Pancreas (tissue), 10 donors: ENCODE measurements around the gene TOX2. TPM values are rescaled to one million over a fixed set of nuclear protein-coding genes. Genes with fewer than 3 reads are reported as not detected.
A peak's percentile ranks its signal among the peaks of the same experiment; 100 is the strongest.

ENCODE experiments used
- ATAC-seq, 4 donors: fragments of 200-7000 bp; cut with Tn5 transposase; one replicate each; pipeline versions ENCODE4 v1.8.0 to v1.9.1; 2020; ENCODE audit warnings: mild to moderate bottlenecking in 4 of 4, moderate library complexity in 4 of 4
- DNase-seq, 6 donors: peaks; one replicate each; pipeline ENCODE4 v3.0.0-alpha.2; 2020
- FAIRE-seq: peaks from 2 replicates; lab custom pipeline; 2012; peaks lifted over from hg19 to GRCh38; lab: Jason Lieb, UNC
- H3K27ac ChIP-seq, 4 donors: fragments of 200-600 bp; sonication (generic); 1 replicate in 3 of 4; 2 replicates in 1 of 4; pipeline versions ENCODE4 v1.5.0 to v1.8.0; 2020
- H3K27me3 ChIP-seq, 4 donors: fragments of 200-600 bp; one replicate each; pipeline ENCODE4 v1.8.0; 2021
- H3K36me3 ChIP-seq, 3 donors: fragments of 200-600 bp; sonication (generic) in 1 of 3; one replicate each; pipeline versions ENCODE4 v1.5.0 to v1.8.0; 2020 to 2021
- H3K4me1 ChIP-seq, 3 donors: fragments of 200-600 bp; one replicate each; pipeline ENCODE4 v1.8.0; 2021
- H3K4me3 ChIP-seq, 4 donors: fragments of 200-600 bp; sonication (generic) in 2 of 4; one replicate each; pipeline versions ENCODE4 v1.5.0 to v1.8.0; 2020 to 2021
- H3K9me3 ChIP-seq, 4 donors: fragments of 200-600 bp; one replicate each; pipeline ENCODE4 v1.8.0; 2021
- WGBS, 2 donors: extraction: QIAGEN DNeasy Blood & Tissue Kit; methylation state at CpG; one replicate each; pipeline ENCODE4 v1.1.7; 2013; 5-methylcytosine and 5-hydroxymethylcytosine counted together
- intact Hi-C, 3 donors: fragments of 100-400 bp; cut with DNase I; formaldehyde crosslinking; loops; one replicate each; pipeline versions ENCODE4 v1.11.1 to v1.14.2; 2022
- polyA plus RNA-seq, 2 donors: library from polyadenylated mRNA; stranded (reverse); fragments of 200-250 nt; gene quantifications; one replicate each; pipeline ENCODE4 v1.2.3, GENCODE V29; 2013
- total RNA-seq, 6 donors: library from RNA; stranded (reverse); fragmentation: NEBNext Ultra II Directional in 4 of 6; extraction: Animal tissue kit (Norgen Biotek cat#: 25700) in 4 of 6; gene quantifications; one replicate each; pipeline versions ENCODE4 v1.2.1 to v1.2.4, GENCODE V29; 2021 to 2023
- TF ChIP-seq, protein P1 (sequence below), 4 donors: fragments of 200-600 bp; sonication (generic) in 3 of 4; IDR thresholded peaks; one replicate each; pipeline versions ENCODE4 v1.5.0 to v1.8.0; 2021; ENCODE audit warnings: antibody characterized with exemption in 4 of 4
- donor health status: healthy with polysubstance abuse.
- donor health status: DM: no; HTN: no; CAD: no; lungs with moderate emphysema.
- donor health status: DM: no; HTN: no; CAD: no.
- donor health status: control.
- donor health status: control.
- donor health status: Bipolar disorder and iron deficiency.
- donor health status: DM: yes; HTN: yes; CAD: no.
- donor health status: DM: no; HTN: no; CAD: no.
- donor health status: DM: no; HTN: no; CAD: no.
- donor health status: DM: yes; HTN: yes; CAD: no.

Gene TOX2
- total and polyA plus RNA-seq, 8 donors, result 0.24 to 2.3 (median 0.90) TPM

DNA sequence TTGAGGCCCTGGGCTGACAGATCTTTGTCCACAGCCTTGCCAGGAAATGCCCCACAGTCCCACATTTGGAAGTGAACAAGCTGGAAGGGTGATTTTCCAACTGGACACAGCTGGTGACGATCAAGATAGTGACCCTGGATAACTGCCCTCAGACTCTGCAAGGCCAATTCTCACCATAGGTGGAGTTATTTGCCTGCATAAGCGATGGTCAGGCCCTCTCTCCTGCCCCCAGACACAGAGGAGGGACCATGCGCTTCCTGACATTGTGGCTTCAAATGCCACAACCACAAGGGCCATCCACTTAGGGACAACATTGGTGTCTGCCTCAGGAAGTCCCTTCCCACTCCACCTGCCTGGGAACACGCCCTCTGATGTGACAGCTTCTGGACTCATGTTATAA is 176.4 kb downstream of the TOX2 start:
- H3K27ac ChIP-seq, result no peak overlapping the region
- no peaks in the 10 kb centered on the region for H3K9me3 ChIP-seq
- WGBS, 2 donors, result 63% methylated on average over 4 of the region's 4 CpGs
- no peaks in the 10 kb centered on the region for H3K36me3 ChIP-seq
- no peak for DNase-seq
- no peak overlapping the region for H3K4me3 ChIP-seq
- no peaks in the 10 kb centered on the region for H3K4me1 ChIP-seq
- ATAC-seq, result no peak
- intact Hi-C loops, result no loop called here
- peaks cover 0 to 16% (median 2%) of the 10 kb centered on the region in 4 donors for H3K27me3 ChIP-seq
- TF ChIP-seq, protein P1, sequence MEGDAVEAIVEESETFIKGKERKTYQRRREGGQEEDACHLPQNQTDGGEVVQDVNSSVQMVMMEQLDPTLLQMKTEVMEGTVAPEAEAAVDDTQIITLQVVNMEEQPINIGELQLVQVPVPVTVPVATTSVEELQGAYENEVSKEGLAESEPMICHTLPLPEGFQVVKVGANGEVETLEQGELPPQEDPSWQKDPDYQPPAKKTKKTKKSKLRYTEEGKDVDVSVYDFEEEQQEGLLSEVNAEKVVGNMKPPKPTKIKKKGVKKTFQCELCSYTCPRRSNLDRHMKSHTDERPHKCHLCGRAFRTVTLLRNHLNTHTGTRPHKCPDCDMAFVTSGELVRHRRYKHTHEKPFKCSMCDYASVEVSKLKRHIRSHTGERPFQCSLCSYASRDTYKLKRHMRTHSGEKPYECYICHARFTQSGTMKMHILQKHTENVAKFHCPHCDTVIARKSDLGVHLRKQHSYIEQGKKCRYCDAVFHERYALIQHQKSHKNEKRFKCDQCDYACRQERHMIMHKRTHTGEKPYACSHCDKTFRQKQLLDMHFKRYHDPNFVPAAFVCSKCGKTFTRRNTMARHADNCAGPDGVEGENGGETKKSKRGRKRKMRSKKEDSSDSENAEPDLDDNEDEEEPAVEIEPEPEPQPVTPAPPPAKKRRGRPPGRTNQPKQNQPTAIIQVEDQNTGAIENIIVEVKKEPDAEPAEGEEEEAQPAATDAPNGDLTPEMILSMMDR (IDR thresholded peaks at IDR 0.05), result no peak
- no peak for FAIRE-seq

DNA sequence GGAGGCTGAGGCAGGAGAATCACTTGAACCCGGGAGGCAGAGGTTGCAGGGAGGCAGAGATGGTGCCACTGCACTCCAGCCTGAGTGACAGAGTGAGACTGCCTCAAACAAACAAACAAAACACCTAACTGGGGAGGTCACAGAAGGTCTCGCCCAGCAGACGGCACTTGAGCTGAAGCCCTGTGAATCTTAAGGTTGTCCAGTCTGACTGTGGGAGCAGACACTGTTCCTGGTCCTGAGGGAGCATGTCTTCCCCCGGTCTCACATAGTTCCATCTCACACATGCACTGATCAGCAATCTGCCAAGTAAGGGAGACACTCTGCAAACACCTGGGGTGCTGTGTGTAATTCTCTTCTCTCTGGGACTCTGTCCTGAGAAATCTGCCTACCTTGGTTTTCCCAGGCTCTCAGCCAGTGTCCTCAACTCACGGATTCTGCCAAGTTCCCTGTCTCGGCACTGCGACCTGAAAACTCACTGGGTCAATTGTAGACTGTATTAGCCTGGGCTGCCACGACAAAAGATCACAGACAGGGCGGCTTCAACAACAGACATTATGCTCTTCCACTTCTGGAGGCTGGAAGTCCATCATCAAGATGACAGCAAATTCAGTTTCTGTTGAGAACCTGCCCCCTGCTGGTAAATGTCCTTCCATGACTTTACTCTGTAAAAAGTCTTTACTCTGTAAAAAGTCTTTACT is 178.0 kb downstream of the TOX2 start:
- DNase-seq, result no peak
- peaks cover 0 to 16% (median 2%) of the 10 kb centered on the region in 4 donors for H3K27me3 ChIP-seq
- no peaks in the 10 kb centered on the region for H3K9me3 ChIP-seq
- peak in 1 of 4 donors; percentile 32 for ATAC-seq
- H3K27ac ChIP-seq, result no peak overlapping the region
- H3K36me3 ChIP-seq, result no peaks in the 10 kb centered on the region
- TF ChIP-seq, protein P1 (IDR thresholded peaks at IDR 0.05), result peak in 1 of 4 donors; percentile 20
- WGBS, 2 donors, result 47 to 60% methylated on average over 9 of the region's 9 CpGs
- H3K4me1 ChIP-seq, result no peaks in the 10 kb centered on the region
- H3K4me3 ChIP-seq, result no peak overlapping the region
- intact Hi-C loops, result no loop called here
- no peak for FAIRE-seq

DNA sequence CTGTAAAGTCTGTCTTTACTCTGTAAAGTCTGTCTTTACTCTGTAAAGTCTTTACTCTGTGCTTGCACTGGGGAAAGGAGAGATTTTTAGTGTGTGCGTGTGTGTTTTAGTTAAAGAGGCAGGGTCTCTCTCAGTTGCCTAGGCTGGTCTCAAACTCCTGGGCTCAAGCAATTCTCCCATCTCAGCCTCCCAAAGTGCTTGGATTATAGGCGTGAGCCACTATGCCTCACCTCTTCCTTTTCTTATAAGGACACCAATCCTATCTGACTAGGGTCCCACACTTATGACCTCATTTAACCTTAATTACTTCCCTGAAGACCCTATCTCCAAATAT is 178.6 kb downstream of the TOX2 start:
- no peak overlapping the region for H3K4me3 ChIP-seq
- intact Hi-C loops, result no loop called here
- ATAC-seq (no peak), DNase-seq (no peak), FAIRE-seq (no peak)
- no peaks in the 10 kb centered on the region for H3K36me3 ChIP-seq
- H3K27ac ChIP-seq, result no peak overlapping the region
- no peaks in the 10 kb centered on the region for H3K9me3 ChIP-seq
- no peaks in the 10 kb centered on the region for H3K4me1 ChIP-seq
- TF ChIP-seq, protein P1 (IDR thresholded peaks at IDR 0.05), result no peak
- WGBS, 2 donors, result 46 to 60% methylated on average over 2 of the region's 2 CpGs
- H3K27me3 ChIP-seq, result peaks cover 0 to 16% (median 2%) of the 10 kb centered on the region in 4 donors

DNA sequence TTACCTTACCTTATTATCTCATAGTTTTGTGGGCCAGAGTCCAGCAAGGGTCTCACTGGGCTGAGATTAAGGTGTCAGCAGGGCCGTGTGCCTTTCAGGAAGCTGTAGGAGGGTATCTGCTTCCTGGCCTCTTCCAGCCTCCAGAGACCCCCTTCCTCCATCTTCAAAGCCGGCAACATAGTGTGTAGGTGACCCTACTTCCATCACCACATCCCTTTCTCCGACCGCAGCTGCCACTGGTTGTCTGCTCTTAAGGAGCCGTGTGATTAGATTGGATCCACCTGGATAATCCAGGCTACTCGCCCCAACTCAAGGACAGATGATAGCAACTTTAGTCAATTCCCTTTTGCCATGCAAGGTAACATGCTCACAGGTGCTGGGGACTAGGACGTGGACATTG is 181.2 kb downstream of the TOX2 start:
- H3K27me3 ChIP-seq, result peaks cover 0 to 21% (median 2%) of the 10 kb centered on the region in 4 donors
- H3K27ac ChIP-seq, result no peak overlapping the region
- intact Hi-C loops, result no loop called here
- no peak for FAIRE-seq
- WGBS, 2 donors, result 56 to 73% methylated on average over 7 of the region's 7 CpGs
- no peak overlapping the region for H3K4me3 ChIP-seq
- H3K9me3 ChIP-seq, result no peaks in the 10 kb centered on the region
- TF ChIP-seq, protein P1 (IDR thresholded peaks at IDR 0.05), result no peak
- DNase-seq, result no peak
- no peak for ATAC-seq
- no peaks in the 10 kb centered on the region for H3K36me3 ChIP-seq
- H3K4me1 ChIP-seq, result no peaks in the 10 kb centered on the region

GRCh38 chr20:44097521-44098255 is 183.0 kb downstream of the TOX2 start:
- ATAC-seq, result no peak
- intact Hi-C loops, result no loop called here
- no peaks in the 10 kb centered on the region for H3K36me3 ChIP-seq
- H3K27ac ChIP-seq, result no peak overlapping the region
- DNase-seq, result no peak
- H3K9me3 ChIP-seq, result peaks cover 0 to under 1% (median 0%) of the 10 kb centered on the region in 4 donors
- peaks cover 0 to 21% (median 2%) of the 10 kb centered on the region in 4 donors for H3K27me3 ChIP-seq
- no peak overlapping the region for H3K4me3 ChIP-seq
- FAIRE-seq, result no peak
- TF ChIP-seq, protein P1 (IDR thresholded peaks at IDR 0.05), result no peak
- WGBS, 2 donors, result 65 to 77% methylated on average over 14 of the region's 14 CpGs
- H3K4me1 ChIP-seq, result no peaks in the 10 kb centered on the region
